GM21576 (cell line): ENCODE measurements around the gene MS4A4E.
"Not testable (repeated sequence)": the region's sequence is repeated elsewhere in the genome, so short reads cannot be mapped to it uniquely, and the experiment has no call there.

Experiments used
- ATAC-seq: cut with Tn5 transposase; IDR thresholded peaks from one replicate; pipeline ENCODE4 v1.9.1; 2021; ENCODE audit warnings: mild to moderate bottlenecking, moderate library complexity; ENCODE audit not compliant: unreplicated experiment

Gene MS4A4E

GRCh38 chr11:60182541-60183330 lies 60.2 kb downstream of the MS4A4E start, which contains the start of gene MS4A6A:
Gene MS4A6A (minus strand): TSS chr11:60183083. CDS start chr11:60181727, 1,356 bp downstream.
- ATAC-seq: no peak

DNA sequence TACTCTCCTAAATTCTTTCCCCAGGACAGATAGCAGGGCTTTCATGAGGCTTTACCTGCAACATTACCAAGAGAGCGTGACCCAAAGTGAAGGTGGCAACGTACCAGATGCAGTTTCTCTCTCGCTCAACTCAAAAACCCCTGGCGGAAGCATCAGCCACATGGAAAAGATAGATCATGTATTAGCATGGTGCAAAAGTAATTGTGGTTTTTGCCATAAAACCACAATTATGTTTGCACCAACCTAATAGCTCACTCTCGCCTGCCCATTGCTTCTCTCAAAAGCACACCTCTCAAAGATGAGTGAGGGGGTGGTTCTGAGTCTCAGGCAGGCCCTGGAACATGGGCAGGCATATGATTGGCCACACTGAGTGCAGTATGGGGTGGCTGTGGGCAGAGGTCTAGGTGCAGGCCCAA lies 67.1 kb downstream of the MS4A4E start:
- ATAC-seq: no peak

DNA sequence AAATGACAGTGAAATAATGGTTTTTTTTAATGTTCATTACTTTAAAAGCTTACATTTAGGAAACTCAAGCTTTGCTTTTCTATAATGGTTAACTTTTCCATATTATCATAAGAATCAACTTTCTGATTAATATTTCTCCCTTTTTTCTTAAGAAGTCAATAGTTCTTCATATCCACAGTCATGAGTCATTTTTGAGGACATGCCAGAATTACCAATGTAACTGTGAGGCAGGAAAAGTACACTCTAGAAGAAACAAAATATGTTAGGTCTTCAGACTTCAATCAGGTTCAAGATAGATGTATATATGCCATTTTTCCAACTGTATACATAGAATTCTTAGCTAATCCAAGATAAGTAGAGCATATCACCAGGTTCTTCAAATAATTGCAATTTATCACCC lies 70.9 kb downstream of the MS4A4E start:
- no peak for ATAC-seq

GRCh38 chr11:60170566-60170965 lies 72.4 kb downstream of the MS4A4E start:
- ATAC-seq: no peak

- ATAC-seq: no peak
These were observed 73.5 kb downstream of the MS4A4E start for GRCh38 chr11:60169264-60169915.

DNA sequence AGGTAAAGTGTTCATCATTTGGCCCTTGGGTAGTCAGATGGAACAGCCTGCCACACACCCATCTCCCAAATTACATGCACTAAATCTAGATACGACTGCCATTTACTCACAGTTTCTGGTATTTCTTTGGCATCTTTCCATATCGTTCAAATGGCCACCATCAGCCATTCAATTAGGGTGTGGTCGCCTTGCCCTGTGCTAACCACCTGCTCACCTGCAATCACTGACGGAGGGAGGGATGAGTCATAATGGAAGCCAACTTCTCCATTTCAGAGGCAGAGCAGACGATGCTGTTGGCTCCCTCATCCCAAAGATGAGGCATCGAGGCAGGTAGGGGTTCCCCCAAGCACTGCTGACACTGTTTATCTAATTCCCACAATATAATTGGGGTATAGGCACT lies 74.6 kb downstream of the MS4A4E start:
- no peak for ATAC-seq

DNA sequence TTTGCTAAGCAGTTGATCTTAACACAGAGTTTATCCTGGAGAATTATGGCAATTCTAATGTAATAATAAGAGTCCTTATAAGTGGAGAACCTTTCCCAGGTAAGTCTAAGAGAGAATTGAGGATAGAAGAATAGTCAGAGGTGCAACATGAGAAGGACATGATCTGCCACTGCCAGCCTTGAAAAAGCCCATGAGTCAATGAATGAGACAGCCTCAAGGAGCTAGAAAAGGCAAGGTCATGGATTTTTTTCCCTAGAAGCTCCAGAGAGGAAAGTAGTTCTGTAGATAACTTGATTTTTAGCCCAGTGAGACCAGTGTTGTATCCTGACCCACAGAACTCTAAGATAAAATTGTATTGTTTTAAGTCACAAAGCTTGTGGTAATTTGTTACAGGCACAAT lies 77.0 kb downstream of the MS4A4E start:
- no peak for ATAC-seq

GRCh38 chr11:60165538-60165937 lies 77.4 kb downstream of the MS4A4E start:
- no peak for ATAC-seq

- no peak for ATAC-seq
These were observed 78.3 kb downstream of the MS4A4E start for GRCh38 chr11:60164550-60165075.

DNA sequence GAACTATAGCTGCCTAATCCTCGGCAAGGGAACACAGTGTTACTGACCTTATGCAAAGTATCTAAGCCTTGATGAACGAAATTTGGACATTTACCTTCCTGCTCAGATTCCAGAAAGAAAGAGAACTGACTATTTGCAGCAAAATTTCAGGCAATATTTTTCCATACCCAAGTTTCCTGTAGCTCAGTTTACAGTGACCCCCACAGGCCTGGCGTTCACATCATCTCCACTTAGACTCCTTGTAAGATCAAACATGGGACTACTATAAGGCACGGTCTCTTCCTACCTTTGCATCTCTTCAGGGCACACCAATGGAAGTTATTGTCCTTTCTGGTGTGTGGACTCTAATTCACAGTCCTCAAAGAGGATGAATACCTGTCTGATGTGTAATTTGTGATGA lies 81.2 kb downstream of the MS4A4E start:
- ATAC-seq: no peak

DNA sequence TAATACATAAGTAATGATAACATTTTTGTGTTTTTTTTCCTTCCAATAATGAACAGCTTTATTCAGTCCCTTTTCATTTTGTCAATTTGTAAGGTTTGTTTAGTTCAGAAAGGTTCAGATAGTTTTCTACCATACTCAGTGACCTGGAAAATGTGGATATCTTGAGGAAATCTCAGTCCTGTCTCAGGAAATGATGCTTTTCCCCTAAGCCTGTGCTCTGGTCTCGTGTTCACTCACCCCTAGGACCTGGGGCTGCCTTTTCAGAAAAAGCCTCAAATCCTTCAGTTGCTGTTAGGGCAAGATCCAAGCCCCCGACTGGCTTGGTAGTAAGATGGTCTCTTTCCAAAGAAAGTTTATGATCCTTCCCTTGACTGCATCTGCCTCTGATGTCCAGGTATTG lies 81.8 kb downstream of the MS4A4E start:
- no peak for ATAC-seq

DNA sequence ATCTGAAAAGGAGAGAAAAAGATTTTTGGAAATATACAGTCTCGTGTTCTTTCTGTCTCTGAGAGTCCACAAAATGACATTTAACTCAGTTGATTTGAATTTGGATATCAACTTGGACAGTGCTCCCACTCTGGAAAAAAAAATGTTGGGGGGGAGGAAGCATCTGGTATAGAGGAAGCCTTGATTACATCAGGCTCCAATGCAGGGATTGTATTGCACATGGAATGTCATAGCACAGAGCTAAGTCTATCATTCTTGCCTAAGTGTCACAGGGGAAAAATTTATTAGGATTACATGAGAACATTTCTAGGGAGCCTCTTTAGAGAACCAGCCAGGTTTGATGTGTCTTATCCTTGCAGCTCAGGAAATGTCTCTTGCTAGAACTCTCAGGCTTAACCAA lies 83.1 kb downstream of the MS4A4E start:
- no peak for ATAC-seq

DNA sequence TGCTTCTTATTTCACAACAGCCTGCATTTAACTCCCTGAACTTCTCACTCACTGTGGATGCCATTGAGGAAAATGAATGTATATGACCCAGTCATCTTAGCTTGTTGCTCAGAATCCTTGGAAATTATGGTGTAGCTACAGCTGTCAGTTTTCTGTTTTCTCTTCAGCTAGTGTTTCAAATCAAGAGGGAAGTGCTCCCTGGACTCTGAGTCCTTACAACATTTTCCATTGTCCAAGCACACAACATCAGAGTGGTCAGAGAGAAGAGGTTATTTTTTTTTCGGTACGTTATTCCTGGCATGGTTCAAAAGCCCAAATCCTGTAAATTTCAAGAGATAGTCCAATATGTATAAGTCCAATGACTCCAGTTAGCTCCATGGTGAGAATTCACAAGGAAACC lies 83.7 kb downstream of the MS4A4E start:
- ATAC-seq: no peak

DNA sequence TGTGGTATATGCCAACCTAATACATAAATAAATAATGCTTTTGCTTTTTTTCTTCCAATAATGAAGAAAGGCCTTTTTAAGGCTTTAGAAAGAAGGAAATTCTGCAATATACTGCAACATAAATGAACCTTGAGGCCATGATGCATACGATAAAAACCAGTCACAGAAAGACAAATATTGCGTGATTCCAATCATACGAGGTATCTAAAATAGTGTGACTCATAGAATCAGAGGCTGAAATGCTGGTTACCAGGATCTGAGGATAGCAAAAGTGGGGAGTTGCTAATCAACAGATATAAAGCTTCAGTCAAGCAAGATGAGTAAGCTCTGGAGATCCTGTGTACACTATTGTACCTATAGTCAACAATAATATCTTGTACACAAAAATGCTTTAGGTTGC lies 84.3 kb downstream of the MS4A4E start:
- ATAC-seq: no peak

GRCh38 chr11:60155931-60156330 lies 87.0 kb downstream of the MS4A4E start:
- ATAC-seq: no peak

GRCh38 chr11:60152727-60153126 lies 90.2 kb downstream of the MS4A4E start:
- ATAC-seq: not testable (repeated sequence)

DNA sequence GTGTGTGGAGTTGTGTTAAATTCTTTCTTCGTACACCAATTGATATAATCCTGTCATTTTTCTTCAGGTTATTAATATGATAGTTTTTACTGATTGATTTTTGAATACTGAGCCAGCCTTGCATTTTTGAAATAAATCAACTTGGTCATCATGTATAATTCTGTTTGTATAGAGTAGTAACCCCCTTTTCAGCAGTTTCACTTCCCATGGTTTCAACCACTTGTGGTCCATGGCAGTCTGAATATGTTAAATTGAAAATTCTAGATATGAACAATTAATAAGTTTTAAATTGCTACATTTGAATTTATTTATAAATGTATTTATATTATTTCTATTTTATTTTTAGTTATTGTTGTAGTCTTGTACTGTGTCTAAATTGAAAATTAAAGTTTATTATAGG lies 92.7 kb downstream of the MS4A4E start:
- no peak for ATAC-seq
